Measurements from ENCODE around the gene LRSAM1.

LRSAM1 gene

GRCh38 chr9:127546125-127546832, 95.0 kb downstream of the LRSAM1 start:
- ATAC-seq = peak; percentile 9; the same call in 1 of the 3 replicates
- TF ChIP-seq ESRRG (CRISPR knock-in tag; IDR thresholded peaks at IDR 0.05) = no peak
- TF ChIP-seq POU6F1 (CRISPR knock-in tag; IDR thresholded peaks at IDR 0.05; ENCODE audit: borderline replicate concordance, low read depth) = no peak
- TF ChIP-seq TCF4 (CRISPR knock-in tag; IDR thresholded peaks at IDR 0.05; ENCODE audit: borderline replicate concordance) = no peak
- no peak for TF ChIP-seq ZC3H10 (CRISPR knock-in tag; IDR thresholded peaks at IDR 0.05)
- TF ChIP-seq PPARA (CRISPR knock-in tag; IDR thresholded peaks at IDR 0.05; ENCODE audit: borderline replicate concordance) = no peak
- no peak for TF ChIP-seq SNAI2 (CRISPR knock-in tag; IDR thresholded peaks at IDR 0.05)
- TF ChIP-seq ISL1 (CRISPR knock-in tag; IDR thresholded peaks at IDR 0.05) = no peak
- TF ChIP-seq, protein P1, sequence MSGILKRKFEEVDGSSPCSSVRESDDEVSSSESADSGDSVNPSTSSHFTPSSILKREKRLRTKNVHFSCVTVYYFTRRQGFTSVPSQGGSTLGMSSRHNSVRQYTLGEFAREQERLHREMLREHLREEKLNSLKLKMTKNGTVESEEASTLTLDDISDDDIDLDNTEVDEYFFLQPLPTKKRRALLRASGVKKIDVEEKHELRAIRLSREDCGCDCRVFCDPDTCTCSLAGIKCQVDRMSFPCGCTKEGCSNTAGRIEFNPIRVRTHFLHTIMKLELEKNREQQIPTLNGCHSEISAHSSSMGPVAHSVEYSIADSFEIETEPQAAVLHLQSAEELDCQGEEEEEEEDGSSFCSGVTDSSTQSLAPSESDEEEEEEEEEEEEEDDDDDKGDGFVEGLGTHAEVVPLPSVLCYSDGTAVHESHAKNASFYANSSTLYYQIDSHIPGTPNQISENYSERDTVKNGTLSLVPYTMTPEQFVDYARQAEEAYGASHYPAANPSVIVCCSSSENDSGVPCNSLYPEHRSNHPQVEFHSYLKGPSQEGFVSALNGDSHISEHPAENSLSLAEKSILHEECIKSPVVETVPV (CRISPR knock-in tag; IDR thresholded peaks at IDR 0.05) = no peak
- TF ChIP-seq BACH2 (CRISPR knock-in tag; IDR thresholded peaks at IDR 0.05; ENCODE audit: borderline replicate concordance) = no peak
- no peak for TF ChIP-seq ZNF70 (CRISPR knock-in tag; IDR thresholded peaks at IDR 0.05)

GRCh38 chr9:127548352-127548881, 97.1 kb downstream of the LRSAM1 start:
- ATAC-seq = no peak
- TF ChIP-seq, protein P2, sequence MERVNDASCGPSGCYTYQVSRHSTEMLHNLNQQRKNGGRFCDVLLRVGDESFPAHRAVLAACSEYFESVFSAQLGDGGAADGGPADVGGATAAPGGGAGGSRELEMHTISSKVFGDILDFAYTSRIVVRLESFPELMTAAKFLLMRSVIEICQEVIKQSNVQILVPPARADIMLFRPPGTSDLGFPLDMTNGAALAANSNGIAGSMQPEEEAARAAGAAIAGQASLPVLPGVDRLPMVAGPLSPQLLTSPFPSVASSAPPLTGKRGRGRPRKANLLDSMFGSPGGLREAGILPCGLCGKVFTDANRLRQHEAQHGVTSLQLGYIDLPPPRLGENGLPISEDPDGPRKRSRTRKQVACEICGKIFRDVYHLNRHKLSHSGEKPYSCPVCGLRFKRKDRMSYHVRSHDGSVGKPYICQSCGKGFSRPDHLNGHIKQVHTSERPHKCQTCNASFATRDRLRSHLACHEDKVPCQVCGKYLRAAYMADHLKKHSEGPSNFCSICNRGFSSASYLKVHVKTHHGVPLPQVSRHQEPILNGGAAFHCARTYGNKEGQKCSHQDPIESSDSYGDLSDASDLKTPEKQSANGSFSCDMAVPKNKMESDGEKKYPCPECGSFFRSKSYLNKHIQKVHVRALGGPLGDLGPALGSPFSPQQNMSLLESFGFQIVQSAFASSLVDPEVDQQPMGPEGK (CRISPR knock-in tag; IDR thresholded peaks at IDR 0.05; ENCODE audit: borderline replicate concordance) = no peak
- TF ChIP-seq RARB (CRISPR knock-in tag; IDR thresholded peaks at IDR 0.05) (no peak), TSHZ2 (CRISPR knock-in tag; IDR thresholded peaks at IDR 0.05) (no peak), BACH2 (CRISPR knock-in tag; IDR thresholded peaks at IDR 0.05; ENCODE audit: borderline replicate concordance) (no peak), OSR1 (CRISPR knock-in tag; IDR thresholded peaks at IDR 0.05) (no peak), TCF4 (CRISPR knock-in tag; IDR thresholded peaks at IDR 0.05; ENCODE audit: borderline replicate concordance) (no peak), ZC3H10 (CRISPR knock-in tag; IDR thresholded peaks at IDR 0.05) (no peak), TOX (CRISPR knock-in tag; IDR thresholded peaks at IDR 0.05; ENCODE audit: borderline replicate concordance) (no peak), ZFP30 (CRISPR knock-in tag; IDR thresholded peaks at IDR 0.05) (no peak), CSDC2 (CRISPR knock-in tag; IDR thresholded peaks at IDR 0.05) (no peak), ZFP3 (CRISPR knock-in tag; IDR thresholded peaks at IDR 0.05) (no peak)

- TF ChIP-seq TOX (CRISPR knock-in tag; IDR thresholded peaks at IDR 0.05; ENCODE audit: borderline replicate concordance) (no peak), ESRRG (CRISPR knock-in tag; IDR thresholded peaks at IDR 0.05) (no peak), ZNF70 (CRISPR knock-in tag; IDR thresholded peaks at IDR 0.05) (no peak), ZNF8 (CRISPR knock-in tag; IDR thresholded peaks at IDR 0.05) (no peak), POU6F1 (CRISPR knock-in tag; IDR thresholded peaks at IDR 0.05; ENCODE audit: borderline replicate concordance, low read depth) (no peak), SNAI2 (CRISPR knock-in tag; IDR thresholded peaks at IDR 0.05) (no peak), GLIS3 (CRISPR knock-in tag; IDR thresholded peaks at IDR 0.05) (no peak)
- TF ChIP-seq, protein P2 (CRISPR knock-in tag; IDR thresholded peaks at IDR 0.05; ENCODE audit: borderline replicate concordance) = no peak
- TF ChIP-seq, protein P3, sequence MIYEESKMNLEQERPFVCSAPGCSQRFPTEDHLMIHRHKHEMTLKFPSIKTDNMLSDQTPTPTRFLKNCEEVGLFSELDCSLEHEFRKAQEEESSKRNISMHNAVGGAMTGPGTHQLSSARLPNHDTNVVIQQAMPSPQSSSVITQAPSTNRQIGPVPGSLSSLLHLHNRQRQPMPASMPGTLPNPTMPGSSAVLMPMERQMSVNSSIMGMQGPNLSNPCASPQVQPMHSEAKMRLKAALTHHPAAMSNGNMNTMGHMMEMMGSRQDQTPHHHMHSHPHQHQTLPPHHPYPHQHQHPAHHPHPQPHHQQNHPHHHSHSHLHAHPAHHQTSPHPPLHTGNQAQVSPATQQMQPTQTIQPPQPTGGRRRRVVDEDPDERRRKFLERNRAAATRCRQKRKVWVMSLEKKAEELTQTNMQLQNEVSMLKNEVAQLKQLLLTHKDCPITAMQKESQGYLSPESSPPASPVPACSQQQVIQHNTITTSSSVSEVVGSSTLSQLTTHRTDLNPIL (CRISPR knock-in tag; IDR thresholded peaks at IDR 0.05; ENCODE audit: low read depth) = no peak
- TF ChIP-seq, protein P1 (CRISPR knock-in tag; IDR thresholded peaks at IDR 0.05) = no peak
- ATAC-seq = no peak
These were observed 97.9 kb downstream of the LRSAM1 start for GRCh38 chr9:127549218-127549617.

Data from SK-N-SH treated with all-trans-retinoic acid at 6 μM for 48 hours (cell line).